ENCODE measurements around the gene PCCA.

DNA sequence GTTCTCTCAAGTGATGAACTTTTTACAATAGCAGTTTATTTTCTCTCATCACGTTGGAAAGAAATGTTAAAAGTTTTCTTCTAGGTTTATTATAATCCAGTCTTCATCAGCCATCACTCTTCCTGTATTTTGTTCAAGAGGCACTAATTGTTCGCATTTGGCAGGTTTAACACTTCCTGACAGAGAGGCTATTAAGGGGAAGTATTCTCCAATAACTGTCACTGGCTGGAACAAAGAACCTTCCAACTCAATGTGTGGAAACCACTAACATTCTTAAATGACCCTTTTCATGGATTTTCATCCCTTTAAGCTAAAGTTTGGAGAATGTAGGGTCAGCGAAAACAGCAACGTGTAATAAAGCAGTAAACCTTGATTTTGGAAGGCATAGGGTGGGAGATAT lies 145.1 kb downstream of the PCCA start:
- TF ChIP-seq POLR2AphosphoS5 (IDR thresholded peaks at IDR 0.05; ENCODE audit: low read depth, low read length) (no peak), CHD2 (IDR thresholded peaks at IDR 0.05; ENCODE audit: low read length, partially characterized antibody) (no peak), CTCF (IDR thresholded peaks at IDR 0.05) (no peak), RAD21 (IDR thresholded peaks at IDR 0.05; ENCODE audit: low read length) (no peak), EP300 (IDR thresholded peaks at IDR 0.05; ENCODE audit: borderline replicate concordance in 1 of 2, low read depth in 1 of 2, low read length in 1 of 2) (no peak), FOXJ3 (CRISPR knock-in tag; IDR thresholded peaks at IDR 0.05) (no peak), MXI1 (IDR thresholded peaks at IDR 0.05; ENCODE audit: low read depth, low read length) (no peak), SMC3 (IDR thresholded peaks at IDR 0.05; ENCODE audit: low read depth, low read length) (no peak), EZH2phosphoT487 (IDR thresholded peaks at IDR 0.05; ENCODE audit: borderline replicate concordance, low read depth) (no peak), USF2 (IDR thresholded peaks at IDR 0.05; ENCODE audit: borderline replicate concordance, low read depth, low read length) (no peak), RFX5 (IDR thresholded peaks at IDR 0.05; ENCODE audit: low read length) (no peak), YY1 (IDR thresholded peaks at IDR 0.05; ENCODE audit: low read depth) (no peak)
- TF ChIP-seq, protein P1, sequence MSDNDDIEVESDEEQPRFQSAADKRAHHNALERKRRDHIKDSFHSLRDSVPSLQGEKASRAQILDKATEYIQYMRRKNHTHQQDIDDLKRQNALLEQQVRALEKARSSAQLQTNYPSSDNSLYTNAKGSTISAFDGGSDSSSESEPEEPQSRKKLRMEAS (IDR thresholded peaks at IDR 0.05; ENCODE audit: low read depth): no peak
- TF ChIP-seq, protein P2, sequence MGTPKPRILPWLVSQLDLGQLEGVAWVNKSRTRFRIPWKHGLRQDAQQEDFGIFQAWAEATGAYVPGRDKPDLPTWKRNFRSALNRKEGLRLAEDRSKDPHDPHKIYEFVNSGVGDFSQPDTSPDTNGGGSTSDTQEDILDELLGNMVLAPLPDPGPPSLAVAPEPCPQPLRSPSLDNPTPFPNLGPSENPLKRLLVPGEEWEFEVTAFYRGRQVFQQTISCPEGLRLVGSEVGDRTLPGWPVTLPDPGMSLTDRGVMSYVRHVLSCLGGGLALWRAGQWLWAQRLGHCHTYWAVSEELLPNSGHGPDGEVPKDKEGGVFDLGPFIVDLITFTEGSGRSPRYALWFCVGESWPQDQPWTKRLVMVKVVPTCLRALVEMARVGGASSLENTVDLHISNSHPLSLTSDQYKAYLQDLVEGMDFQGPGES (IDR thresholded peaks at IDR 0.05; ENCODE audit: low read depth, low read length): no peak
